ENCODE results near the gene ACSM6. TPM values are rescaled to one million over a fixed set of nuclear protein-coding genes. Genes with fewer than 3 reads are reported as not detected.

ACSM6 gene
- polyA plus RNA-seq, 1 donor: not detected

GRCh38 chr10:95268438-95268837, 74.4 kb downstream of the ACSM6 start:
- DNase-seq (ENCODE audit: low read depth): no peak

- DNase-seq (ENCODE audit: low read depth): no peak
These were observed 79.6 kb downstream of the ACSM6 start for GRCh38 chr10:95273393-95274312.

GRCh38 chr10:95275726-95276366, 81.8 kb downstream of the ACSM6 start:
- DNase-seq (ENCODE audit: low read depth): no peak

- no peak for DNase-seq (ENCODE audit: low read depth)
These were observed 82.5 kb downstream of the ACSM6 start for GRCh38 chr10:95276367-95277200.

DNA sequence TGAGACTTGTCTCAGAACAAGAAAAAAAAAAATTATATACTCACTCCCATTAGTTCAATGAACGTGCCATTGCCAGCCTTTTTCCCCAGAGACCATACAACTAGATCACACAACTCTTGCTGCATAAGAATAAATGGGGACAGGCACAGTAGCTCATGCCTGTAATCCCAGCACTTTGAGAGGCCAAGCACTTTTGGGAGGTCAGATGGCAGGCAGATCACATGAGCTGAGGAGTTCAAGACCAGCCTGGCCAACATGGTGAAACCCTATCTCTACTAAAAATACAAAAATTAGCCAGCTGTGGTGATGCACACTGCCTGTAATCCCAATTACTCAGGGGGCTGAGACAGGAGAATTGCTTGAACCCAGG, 83.1 kb downstream of the ACSM6 start:
- no peak for DNase-seq (ENCODE audit: low read depth)

GRCh38 chr10:95277614-95278013, 83.6 kb downstream of the ACSM6 start:
- DNase-seq (ENCODE audit: low read depth): no peak

Other genes with a start within 250 kb of the ACSM6 start
- gene CYP2C8, start 124.7 kb upstream of the ACSM6 start, polyA plus RNA-seq (ENCODE audit: insufficient read length): 0.82 TPM
- gene PDLIM1, start 96.8 kb downstream of the ACSM6 start, polyA plus RNA-seq (ENCODE audit: insufficient read length): 40.6 TPM

Measured in forelimb muscle (tissue), 1 donor.